IMR-90 (cell line): ENCODE data around the gene NGFR. TPM values are rescaled to one million over a fixed set of nuclear protein-coding genes. Genes with fewer than 3 reads are reported as not detected.

Experiments
- ATAC-seq: fragments of 200-7000 bp; cut with Tn5 transposase; 2 replicates; pipeline ENCODE4 v1.9.1; 2020; ENCODE audit warnings: low read depth, mild to moderate bottlenecking, moderate library complexity
- BruUV-seq: library from RNA; stranded (reverse); fragments of 400-500 nt; replicated peaks from 2 replicates; lab custom pipeline; 2021; lab: Mats Ljungman, UMichigan
- CTCF ChIA-PET: fragments of 300-600 bp; formaldehyde crosslinking; extraction: SDS; loops from one replicate; lab custom pipeline; 2021; ENCODE audit warnings: antibody characterized with exemption; lab: Yijun Ruan, JAX
- POLR2A ChIA-PET: fragments of 300-600 bp; sonication (Branson Sonifier 250); formaldehyde crosslinking; loops from one replicate; lab custom pipeline; 2022; ENCODE audit warnings: antibody characterized with exemption; ENCODE audit not compliant: unreplicated experiment; lab: Charles Lee
- DNase-seq: peaks from one replicate; pipeline ENCODE4 v3.0.0; 2013
- H2AFZ ChIP-seq: replicated peaks from 2 replicates; pipeline ENCODE3; 2013; ENCODE audit warnings: low read length, mild to moderate bottlenecking; ENCODE audit not compliant: poor library complexity
- H2AK5ac ChIP-seq: 2 replicates; pipeline ENCODE4 v1.6.1; 2013; ENCODE audit warnings: low read depth, low read length, inconsistent platforms
- H2AK9ac ChIP-seq: replicated peaks from 2 replicates; pipeline ENCODE3; 2013; ENCODE audit warnings: mild to moderate bottlenecking, low read depth, low read length, moderate library complexity; ENCODE audit not compliant: poor library complexity
- H2BK120ac ChIP-seq: 2 replicates; pipeline ENCODE4 v1.6.1; 2013; ENCODE audit warnings: low read depth, low read length, inconsistent platforms
- H2BK15ac ChIP-seq: 3 replicates; pipeline ENCODE4 v1.6.1; 2013; ENCODE audit warnings: low read depth, low read length, inconsistent platforms
- H2BK20ac ChIP-seq: 2 replicates; pipeline ENCODE4 v1.6.1; 2013; ENCODE audit warnings: low read depth, mild to moderate bottlenecking, inconsistent platforms, low read length, moderate library complexity
- H2BK5ac ChIP-seq: 2 replicates; pipeline ENCODE4 v1.6.1; 2013; ENCODE audit warnings: mild to moderate bottlenecking, low read depth, low read length, inconsistent platforms; ENCODE audit not compliant: poor library complexity, severe bottlenecking
- H3K14ac ChIP-seq: replicated peaks from 2 replicates; pipeline ENCODE4 v1.6.1; 2013; ENCODE audit warnings: low read depth, low read length, inconsistent platforms
- H3K18ac ChIP-seq: 2 replicates; pipeline ENCODE4 v1.6.1; 2013; ENCODE audit warnings: low read depth, low read length, control low read depth
- H3K23ac ChIP-seq: 2 replicates; pipeline ENCODE4 v1.6.1; 2013; ENCODE audit warnings: low read depth, low read length, inconsistent platforms
- H3K27ac ChIP-seq: 2 replicates; pipeline ENCODE4 v1.5.1; 2013; ENCODE audit warnings: mild to moderate bottlenecking, control low read depth, low read length; ENCODE audit not compliant: insufficient read depth
- H3K27me3 ChIP-seq: 2 replicates; pipeline ENCODE4 v1.6.1; 2013; ENCODE audit warnings: low read length; ENCODE audit not compliant: control insufficient read depth, insufficient read depth
- H3K36me3 ChIP-seq: 2 replicates; pipeline ENCODE4 v1.6.1; 2013; ENCODE audit warnings: low read length, mixed read lengths; ENCODE audit not compliant: control insufficient read depth, insufficient read depth
- H3K4ac ChIP-seq: 2 replicates; pipeline ENCODE4 v1.6.1; 2013; ENCODE audit warnings: low read depth, low read length, inconsistent platforms
- H3K4me1 ChIP-seq: 2 replicates; pipeline ENCODE4 v1.6.1; 2013; ENCODE audit warnings: low read length, mixed read lengths; ENCODE audit not compliant: control insufficient read depth, insufficient read depth
- H3K4me2 ChIP-seq: 2 replicates; pipeline ENCODE4 v1.6.1; 2013; ENCODE audit warnings: low read depth, mild to moderate bottlenecking, control low read depth, low read length, moderate library complexity
- H3K4me3 ChIP-seq: 2 replicates; pipeline ENCODE4 v1.5.1; 2013; ENCODE audit warnings: low read depth, mild to moderate bottlenecking, control low read depth, low read length, moderate library complexity; ENCODE audit not compliant: insufficient read depth
- H3K56ac ChIP-seq: 2 replicates; pipeline ENCODE4 v1.6.1; 2013; ENCODE audit warnings: low read length, inconsistent platforms; ENCODE audit not compliant: insufficient read depth; ENCODE audit errors: extremely low read depth
- H3K79me1 ChIP-seq, 2 experiments: 2 replicates each; pipeline ENCODE4 v1.6.1; 2013; ENCODE audit warnings: low read length in 2 of 2, inconsistent platforms in 1 of 2, low read depth in 1 of 2
- H3K9ac ChIP-seq: 2 replicates; pipeline ENCODE4 v1.6.1; 2013; ENCODE audit warnings: low read depth, low read length, control low read depth
- H3K9me1 ChIP-seq: 2 replicates; pipeline ENCODE4 v1.6.1; 2013; ENCODE audit warnings: low read length, inconsistent platforms; ENCODE audit not compliant: insufficient read depth
- H3K9me3 ChIP-seq: 2 replicates; pipeline ENCODE4 v1.6.1; 2013; ENCODE audit warnings: low read length; ENCODE audit not compliant: control insufficient read depth, insufficient read depth
- H4K20me1 ChIP-seq: 2 replicates; pipeline ENCODE4 v1.6.1; 2013; ENCODE audit warnings: low read length, inconsistent platforms; ENCODE audit not compliant: insufficient read depth
- H4K5ac ChIP-seq: 2 replicates; pipeline ENCODE4 v1.6.1; 2013; ENCODE audit warnings: mild to moderate bottlenecking, low read depth, low read length, control low read depth
- H4K8ac ChIP-seq, 2 experiments: 2 replicates each; pipeline ENCODE4 v1.6.1; 2013; ENCODE audit warnings: low read depth in 2 of 2, low read length in 2 of 2, control low read depth in 1 of 2, inconsistent platforms in 1 of 2
- H4K91ac ChIP-seq: 2 replicates; pipeline ENCODE4 v1.6.1; 2013; ENCODE audit warnings: low read depth, low read length, inconsistent platforms; ENCODE audit not compliant: insufficient read depth
- BHLHE40 ChIP-seq: fragments of 150-350 bp; IDR thresholded peaks from 2 replicates; pipeline ENCODE4 v1.6.1; 2016; ENCODE audit warnings: mild to moderate bottlenecking, low read depth, low read length
- CEBPB ChIP-seq: IDR thresholded peaks from 2 replicates; pipeline ENCODE4 v1.6.1; 2012; ENCODE audit warnings: low read depth, low read length, improper control_type of control experiment
- CHD1 ChIP-seq: IDR thresholded peaks from 2 replicates; pipeline ENCODE4 v1.6.1; 2012; ENCODE audit warnings: low read depth, low read length, improper control_type of control experiment
- FOS ChIP-seq: fragments of 150-350 bp; IDR thresholded peaks from 2 replicates; pipeline ENCODE4 v1.6.1; 2016; ENCODE audit warnings: low read depth, low read length
- MAFK ChIP-seq: IDR thresholded peaks from 2 replicates; pipeline ENCODE4 v1.6.1; 2012; ENCODE audit warnings: low read depth, low read length, improper control_type of control experiment
- MAZ ChIP-seq: IDR thresholded peaks from 2 replicates; pipeline ENCODE4 v1.6.1; 2012; ENCODE audit warnings: low read depth, mild to moderate bottlenecking, low read length, improper control_type of control experiment, moderate library complexity, borderline replicate concordance
- MXI1 ChIP-seq: IDR thresholded peaks from 2 replicates; pipeline ENCODE4 v1.6.1; 2012; ENCODE audit warnings: low read depth, mild to moderate bottlenecking, low read length, moderate library complexity, borderline replicate concordance
- NFE2L2 ChIP-seq: fragments of 150-350 bp; IDR thresholded peaks from 2 replicates; pipeline ENCODE4 v1.6.1; 2016; ENCODE audit warnings: low read depth, mild to moderate bottlenecking, low read length
- POLR2A ChIP-seq: IDR thresholded peaks from 2 replicates; pipeline ENCODE4 v1.6.1; 2012; ENCODE audit warnings: mild to moderate bottlenecking, low read depth, low read length
- RAD21 ChIP-seq: IDR thresholded peaks from 2 replicates; pipeline ENCODE4 v1.6.1; 2012; ENCODE audit warnings: low read length, improper control_type of control experiment
- RFX5 ChIP-seq: IDR thresholded peaks from 2 replicates; pipeline ENCODE4 v1.8.0; 2012; ENCODE audit warnings: low read depth, mild to moderate bottlenecking, low read length, moderate library complexity
- SMC3 ChIP-seq: fragments of 150-350 bp; IDR thresholded peaks from 2 replicates; pipeline ENCODE4 v1.6.1; 2016; ENCODE audit warnings: low read depth, mild to moderate bottlenecking, antibody characterized with exemption, low read length, moderate library complexity
- WGBS, 2 experiments: methylation state at CpG; one replicate each; pipeline versions ENCODE4 v1.1.5 to v1.1.7; 2013; ENCODE audit warnings: missing lambda C conversion rate in 2 of 2; ENCODE audit not compliant: insufficient read length in 1 of 2; ENCODE audit errors: extremely low coverage in 2 of 2; 5-methylcytosine and 5-hydroxymethylcytosine counted together
- dilution Hi-C: fragments of 300-500 bp; cut with HindIII; formaldehyde crosslinking; loops from one replicate; pipeline ENCODE4 v1.14.3; 2018; ENCODE audit warnings: low sequenced_read_pairs; ENCODE audit not compliant: unreplicated experiment
- in situ Hi-C: fragments of 300-500 bp; cut with MboI; formaldehyde crosslinking; loops from 3 replicates; pipeline ENCODE4 v1.14.3; 2019; ENCODE audit warnings: low sequenced_read_pairs, inconsistent platforms, mixed read lengths
- intact Hi-C: fragments of 100-400 bp; cut with micrococcal nuclease; formaldehyde crosslinking; loops from 2 replicates; pipeline ENCODE4 v1.10.0; 2022
- polyA plus RNA-seq, 3 experiments: library from polyadenylated mRNA; depleted of rRNA; stranded (reverse); fragments of >200 nt; gene quantifications; 2 replicates each; pipeline ENCODE4 v1.2.3, GENCODE V29; 2012; ENCODE audit warnings: low replicate concordance in 1 of 3
- total RNA-seq: library from RNA; depleted of rRNA; stranded (reverse); fragments of >200 nt; gene quantifications from 2 replicates; pipeline ENCODE4 v1.2.3, GENCODE V29; 2012
- TF ChIP-seq, protein P1 (sequence below): fragments of 150-350 bp; IDR thresholded peaks from 2 replicates; pipeline ENCODE4 v1.6.1; 2017; ENCODE audit warnings: mild to moderate bottlenecking, antibody characterized with exemption, low read length, low read depth
- TF ChIP-seq, protein P2 (sequence below): conservative IDR thresholded peaks from 2 replicates; pipeline ENCODE4 v1.5.1; 2012; ENCODE audit warnings: mild to moderate bottlenecking, low read depth, low read length, improper control_type of control experiment

Gene NGFR
- total and polyA plus RNA-seq, 2 of the 4 experiments (the other 2 are of a cell fraction), result 0.15 to 0.18 TPM

GRCh38 chr17:49548051-49548505 is 53.0 kb downstream of the NGFR start:
- CTCF ChIA-PET, result no interaction called here
- in situ Hi-C loops, result loop anchor here (10.0 kb wide), 1 partner anchor 233 kb away; no protein-coding TSS in a partner anchor
- no peak overlapping the region for H3K4me2 ChIP-seq

More at GRCh38 chr17:49548051-49548505, 53.0 kb downstream of the NGFR start:
- dilution Hi-C loops, result no loop called here
- Histone ChIP-seq H4K5ac (no peak overlapping the region), H2BK15ac (no peak overlapping the region), H4K20me1 (no peaks in the 10 kb centered on the region), H3K79me1 (no peaks in the 10 kb centered on the region), H3K9me3 (peaks cover 6% of the 10 kb centered on the region), H3K23ac (no peak overlapping the region), H3K27me3 (peaks cover 55% of the 10 kb centered on the region), H3K4me3 (no peak overlapping the region), H2AK9ac (no peak overlapping the region), H2BK120ac (no peak overlapping the region), H4K91ac (no peak overlapping the region), H2BK5ac (no peak overlapping the region), H3K14ac (no peak overlapping the region), H3K18ac (no peak overlapping the region), H3K56ac (no peak overlapping the region), H3K36me3 (no peaks in the 10 kb centered on the region), H3K9ac (no peak overlapping the region), H2BK20ac (no peak overlapping the region), H3K27ac (no peak overlapping the region), H3K4me1 (no peaks in the 10 kb centered on the region), H2AFZ (no peak overlapping the region), H3K4ac (no peak overlapping the region), H4K8ac (no peak overlapping the region), H3K9me1 (no peaks in the 10 kb centered on the region), H2AK5ac (no peak overlapping the region)
- no TSS peak for BruUV-seq
- POLR2A ChIA-PET, result no interaction called here
- ATAC-seq (no peak), DNase-seq (no peak)
- intact Hi-C loops, result loop anchor here (1.0 kb wide), 1 partner anchor 113 kb away; no protein-coding TSS in a partner anchor
- no peak for TF ChIP-seq MAZ
- no peak for TF ChIP-seq CHD1
- TF ChIP-seq RFX5, result no peak
- no peak for TF ChIP-seq FOS
- TF ChIP-seq POLR2A, result no peak
- TF ChIP-seq, protein P1, sequence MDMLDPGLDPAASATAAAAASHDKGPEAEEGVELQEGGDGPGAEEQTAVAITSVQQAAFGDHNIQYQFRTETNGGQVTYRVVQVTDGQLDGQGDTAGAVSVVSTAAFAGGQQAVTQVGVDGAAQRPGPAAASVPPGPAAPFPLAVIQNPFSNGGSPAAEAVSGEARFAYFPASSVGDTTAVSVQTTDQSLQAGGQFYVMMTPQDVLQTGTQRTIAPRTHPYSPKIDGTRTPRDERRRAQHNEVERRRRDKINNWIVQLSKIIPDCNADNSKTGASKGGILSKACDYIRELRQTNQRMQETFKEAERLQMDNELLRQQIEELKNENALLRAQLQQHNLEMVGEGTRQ, result no peak
- TF ChIP-seq, protein P2, sequence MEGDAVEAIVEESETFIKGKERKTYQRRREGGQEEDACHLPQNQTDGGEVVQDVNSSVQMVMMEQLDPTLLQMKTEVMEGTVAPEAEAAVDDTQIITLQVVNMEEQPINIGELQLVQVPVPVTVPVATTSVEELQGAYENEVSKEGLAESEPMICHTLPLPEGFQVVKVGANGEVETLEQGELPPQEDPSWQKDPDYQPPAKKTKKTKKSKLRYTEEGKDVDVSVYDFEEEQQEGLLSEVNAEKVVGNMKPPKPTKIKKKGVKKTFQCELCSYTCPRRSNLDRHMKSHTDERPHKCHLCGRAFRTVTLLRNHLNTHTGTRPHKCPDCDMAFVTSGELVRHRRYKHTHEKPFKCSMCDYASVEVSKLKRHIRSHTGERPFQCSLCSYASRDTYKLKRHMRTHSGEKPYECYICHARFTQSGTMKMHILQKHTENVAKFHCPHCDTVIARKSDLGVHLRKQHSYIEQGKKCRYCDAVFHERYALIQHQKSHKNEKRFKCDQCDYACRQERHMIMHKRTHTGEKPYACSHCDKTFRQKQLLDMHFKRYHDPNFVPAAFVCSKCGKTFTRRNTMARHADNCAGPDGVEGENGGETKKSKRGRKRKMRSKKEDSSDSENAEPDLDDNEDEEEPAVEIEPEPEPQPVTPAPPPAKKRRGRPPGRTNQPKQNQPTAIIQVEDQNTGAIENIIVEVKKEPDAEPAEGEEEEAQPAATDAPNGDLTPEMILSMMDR, result no peak
- no peak for TF ChIP-seq CEBPB
- TF ChIP-seq MXI1, result no peak
- TF ChIP-seq SMC3, result no peak
- TF ChIP-seq BHLHE40, result no peak
- no peak for TF ChIP-seq RAD21
- no peak for TF ChIP-seq NFE2L2
- no peak for TF ChIP-seq MAFK
- 44% methylated on average over 8 of the region's 12 CpGs; no CpG with 5 or more reads in 1 of the 2 experiments for WGBS, 2 experiments
